ENCODE data around the gene C11orf98.
A peak's percentile ranks its signal among the peaks of the same experiment; 100 is the strongest.
"Not testable (repeated sequence)": the region's sequence is repeated elsewhere in the genome, so short reads cannot be mapped to it uniquely, and the experiment has no call there.

C11orf98 gene

GRCh38 chr11:62648967-62649364, 16.0 kb downstream of the C11orf98 start:
- no peak for DNase-seq

GRCh38 chr11:62648185-62648966, 16.6 kb downstream of the C11orf98 start:
- no peak for DNase-seq

GRCh38 chr11:62647609-62648005, 17.4 kb downstream of the C11orf98 start:
- DNase-seq: no peak

GRCh38 chr11:62646825-62647608, 18.0 kb downstream of the C11orf98 start:
- no peak for DNase-seq

GRCh38 chr11:62645946-62646824, 18.8 kb downstream of the C11orf98 start, which contains the start of gene GANAB:
GANAB (minus strand) TSS chr11:62646613; CDS start chr11:62646599, 14 bp downstream.
- peak; percentile 97 to 99 (median 98) for DNase-seq

- no peak for DNase-seq
Measured at GRCh38 chr11:62645671-62645945, 19.4 kb downstream of the C11orf98 start.

- DNase-seq: no peak
Measured at GRCh38 chr11:62644220-62644619, 20.8 kb downstream of the C11orf98 start.

- no peak for DNase-seq
Measured at GRCh38 chr11:62632492-62632891, 32.5 kb downstream of the C11orf98 start.

GRCh38 chr11:62627713-62628112, 37.3 kb downstream of the C11orf98 start:
- DNase-seq: no peak

GRCh38 chr11:62622476-62623089, 42.4 kb downstream of the C11orf98 start:
- DNase-seq: no peak

- DNase-seq: peak; percentile 94 to 97 (median 97)
Measured at GRCh38 chr11:62621567-62622470, 43.2 kb downstream of the C11orf98 start, which contains the start of gene B3GAT3. B3GAT3 (minus strand) TSS chr11:62621986; CDS start chr11:62621947, 39 bp downstream.

GRCh38 chr11:62621027-62621566, 43.9 kb downstream of the C11orf98 start:
- no peak for DNase-seq

GRCh38 chr11:62616957-62617356, 48.1 kb downstream of the C11orf98 start:
- not testable (repeated sequence) for DNase-seq

GRCh38 chr11:62615521-62615920, 49.5 kb downstream of the C11orf98 start:
- DNase-seq: no peak

GRCh38 chr11:62614275-62614674, 50.7 kb downstream of the C11orf98 start:
- DNase-seq: no peak

GRCh38 chr11:62613291-62613778, 51.7 kb downstream of the C11orf98 start:
- DNase-seq: no peak
